LNCAP (cell line): ENCODE results near the gene COL13A1.

Experiments used
- TF ChIP-seq, protein P1 (sequence below): fragments of 450-650 bp; IDR thresholded peaks from 2 replicates; pipeline ENCODE4 v1.5.1; 2017; ENCODE audit warnings: mild to moderate bottlenecking

COL13A1 gene

GRCh38 chr10:69846293-69846921 lies 44.7 kb downstream of the COL13A1 start:
- TF ChIP-seq, protein P1, sequence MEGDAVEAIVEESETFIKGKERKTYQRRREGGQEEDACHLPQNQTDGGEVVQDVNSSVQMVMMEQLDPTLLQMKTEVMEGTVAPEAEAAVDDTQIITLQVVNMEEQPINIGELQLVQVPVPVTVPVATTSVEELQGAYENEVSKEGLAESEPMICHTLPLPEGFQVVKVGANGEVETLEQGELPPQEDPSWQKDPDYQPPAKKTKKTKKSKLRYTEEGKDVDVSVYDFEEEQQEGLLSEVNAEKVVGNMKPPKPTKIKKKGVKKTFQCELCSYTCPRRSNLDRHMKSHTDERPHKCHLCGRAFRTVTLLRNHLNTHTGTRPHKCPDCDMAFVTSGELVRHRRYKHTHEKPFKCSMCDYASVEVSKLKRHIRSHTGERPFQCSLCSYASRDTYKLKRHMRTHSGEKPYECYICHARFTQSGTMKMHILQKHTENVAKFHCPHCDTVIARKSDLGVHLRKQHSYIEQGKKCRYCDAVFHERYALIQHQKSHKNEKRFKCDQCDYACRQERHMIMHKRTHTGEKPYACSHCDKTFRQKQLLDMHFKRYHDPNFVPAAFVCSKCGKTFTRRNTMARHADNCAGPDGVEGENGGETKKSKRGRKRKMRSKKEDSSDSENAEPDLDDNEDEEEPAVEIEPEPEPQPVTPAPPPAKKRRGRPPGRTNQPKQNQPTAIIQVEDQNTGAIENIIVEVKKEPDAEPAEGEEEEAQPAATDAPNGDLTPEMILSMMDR, result no peak

- TF ChIP-seq, protein P1, result no peak
Measured at GRCh38 chr10:69847458-69847857, 45.8 kb downstream of the COL13A1 start.

DNA sequence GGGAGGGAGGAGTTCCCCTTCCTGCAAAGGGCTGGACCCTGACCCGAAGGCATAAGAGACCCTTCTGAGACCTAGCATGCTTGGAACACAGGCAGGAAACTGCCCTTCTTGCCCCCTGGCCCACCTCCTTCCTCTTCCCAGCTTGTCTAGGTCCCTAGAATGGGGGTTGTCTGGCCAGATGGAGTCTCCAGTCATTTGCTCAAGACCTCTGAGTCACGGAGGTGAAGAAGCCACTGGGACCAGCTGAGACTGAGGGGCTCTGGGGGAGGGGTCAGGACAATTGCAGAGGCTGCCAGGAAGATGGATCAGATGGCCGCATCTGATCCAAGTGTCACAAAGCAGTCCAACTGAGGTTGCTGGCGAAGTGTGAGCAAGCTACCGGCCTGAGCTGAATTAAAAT lies 46.2 kb downstream of the COL13A1 start:
- TF ChIP-seq, protein P1, result no peak

DNA sequence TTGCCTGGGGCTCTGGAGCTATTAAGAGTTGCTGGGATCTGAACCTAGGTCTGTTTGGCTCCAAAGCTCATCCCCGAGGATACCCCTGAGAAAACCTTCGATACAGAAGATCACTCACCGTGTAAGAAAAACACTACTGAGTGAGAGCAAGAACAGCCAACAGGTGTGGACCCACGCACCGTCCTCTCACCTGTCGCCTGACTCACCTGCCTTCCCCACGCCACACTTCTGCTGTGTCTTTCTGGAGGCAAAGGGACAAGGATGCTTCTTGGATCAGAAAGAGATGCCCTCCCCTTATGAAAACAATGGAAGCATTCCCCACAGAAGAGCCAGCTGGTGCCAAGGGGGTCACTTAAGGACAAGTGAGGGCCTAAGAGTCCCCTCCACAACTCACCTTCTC lies 46.7 kb downstream of the COL13A1 start:
- TF ChIP-seq, protein P1, result no peak

GRCh38 chr10:69849825-69850224 lies 48.1 kb downstream of the COL13A1 start:
- TF ChIP-seq, protein P1, result no peak

DNA sequence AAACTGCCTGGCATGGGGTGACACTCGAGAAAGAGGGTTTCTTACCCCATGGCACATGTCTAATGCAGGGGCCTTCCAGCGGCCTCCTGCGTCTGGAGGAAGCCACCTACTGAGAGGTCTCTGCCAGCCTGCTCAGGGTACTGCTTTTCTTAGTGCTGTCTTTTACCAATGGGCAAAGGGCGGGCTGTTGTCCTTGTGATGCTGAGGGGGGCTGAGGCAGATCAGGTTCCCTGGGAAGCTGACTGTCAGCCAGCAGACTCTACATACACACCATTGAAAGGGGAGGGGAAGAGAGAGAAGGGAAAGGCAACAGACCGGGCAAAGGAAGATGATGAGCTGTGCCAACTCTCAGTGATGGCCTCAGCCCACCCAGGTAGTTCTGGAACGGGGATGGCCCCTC lies 48.7 kb downstream of the COL13A1 start:
- TF ChIP-seq, protein P1, result no peak

DNA sequence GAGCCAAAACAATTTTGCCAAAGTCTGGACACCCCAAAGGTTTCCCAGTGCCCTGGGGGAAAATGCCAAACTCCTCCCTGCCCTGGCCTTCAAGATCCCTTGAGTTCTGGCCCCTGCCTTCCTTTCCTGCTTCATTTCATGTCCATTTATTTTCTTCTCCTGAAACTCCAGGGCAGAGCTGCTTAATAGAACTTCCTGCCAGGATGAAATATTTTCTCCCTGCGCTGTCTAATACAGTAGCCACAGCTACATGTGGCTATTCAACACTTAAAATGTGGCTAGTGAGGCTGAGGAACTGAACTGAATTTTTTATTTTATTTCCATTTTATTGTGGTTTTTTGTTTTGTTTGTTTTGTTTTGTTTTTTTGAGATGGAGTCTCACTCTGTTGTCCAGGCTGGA lies 49.6 kb downstream of the COL13A1 start:
- TF ChIP-seq, protein P1, result no peak

- TF ChIP-seq, protein P1, result no peak
Measured at GRCh38 chr10:69853064-69853463, 51.4 kb downstream of the COL13A1 start.
